IPS-20b (cell line): Measurements from ENCODE around the gene FABP2.
A peak's percentile ranks its signal among the peaks of the same experiment; 100 is the strongest.

ENCODE experiments used
- H3K27ac ChIP-seq: one replicate; pipeline ENCODE4 v1.5.1; 2013; ENCODE audit warnings: low read length
- H3K27me3 ChIP-seq: 2 replicates; pipeline ENCODE4 v1.6.1; 2013; ENCODE audit warnings: mild to moderate bottlenecking, low read length, inconsistent platforms; ENCODE audit not compliant: insufficient read depth
- H3K36me3 ChIP-seq: 2 replicates; pipeline ENCODE4 v1.6.1; 2013; ENCODE audit warnings: low read depth, mild to moderate bottlenecking, inconsistent platforms, low read length, moderate library complexity; ENCODE audit not compliant: insufficient read depth
- H3K4me1 ChIP-seq: 2 replicates; pipeline ENCODE4 v1.6.1; 2013; ENCODE audit warnings: mild to moderate bottlenecking, control low read depth, inconsistent platforms, low read length, moderate library complexity; ENCODE audit not compliant: insufficient read depth
- H3K4me3 ChIP-seq: 2 replicates; pipeline ENCODE4 v1.5.1; 2013; ENCODE audit warnings: mild to moderate bottlenecking, low read length, inconsistent platforms
- H3K9ac ChIP-seq: 2 replicates; pipeline ENCODE4 v1.6.1; 2013; ENCODE audit warnings: low read depth, mild to moderate bottlenecking, inconsistent platforms, low read length, moderate library complexity
- H3K9me3 ChIP-seq: 2 replicates; pipeline ENCODE4 v1.6.1; 2013; ENCODE audit warnings: mild to moderate bottlenecking, low read depth, low read length, inconsistent platforms; ENCODE audit not compliant: insufficient read depth

Gene FABP2

GRCh38 chr4:119304431-119304830, 17.5 kb downstream of the FABP2 start:
- H3K9ac ChIP-seq = no peak overlapping the region
- H3K27me3 ChIP-seq = no peaks in the 10 kb centered on the region
- H3K27ac ChIP-seq = no peak overlapping the region
- no peaks in the 10 kb centered on the region for H3K9me3 ChIP-seq
- H3K4me1 ChIP-seq = no peaks in the 10 kb centered on the region
- no peak overlapping the region for H3K4me3 ChIP-seq
- no peaks in the 10 kb centered on the region for H3K36me3 ChIP-seq

- H3K27me3 ChIP-seq = no peaks in the 10 kb centered on the region
- H3K36me3 ChIP-seq = no peaks in the 10 kb centered on the region
- H3K4me3 ChIP-seq = no peak overlapping the region
- no peak overlapping the region for H3K27ac ChIP-seq
- no peak overlapping the region for H3K9ac ChIP-seq
- no peaks in the 10 kb centered on the region for H3K9me3 ChIP-seq
- peaks cover 5% of the 10 kb centered on the region for H3K4me1 ChIP-seq
Measured at GRCh38 chr4:119303587-119304305, 18.2 kb downstream of the FABP2 start.

- Histone ChIP-seq H3K9me3 (no peaks in the 10 kb centered on the region), H3K4me3 (no peak overlapping the region)
Measured at GRCh38 chr4:119302073-119302832, 19.7 kb downstream of the FABP2 start.

GRCh38 chr4:119300101-119300978, 21.6 kb downstream of the FABP2 start:
- H3K4me1 ChIP-seq = peaks cover 9% of the 10 kb centered on the region
- H3K4me3 ChIP-seq = peak overlapping the region; percentile 100
- H3K27ac ChIP-seq = peak overlapping the region; percentile 94
- H3K9ac ChIP-seq = peak overlapping the region; percentile 98
- H3K36me3 ChIP-seq = peaks cover 27% of the 10 kb centered on the region
- H3K9me3 ChIP-seq = no peaks in the 10 kb centered on the region
- no peaks in the 10 kb centered on the region for H3K27me3 ChIP-seq

More at GRCh38 chr4:119302073-119302832, 19.7 kb downstream of the FABP2 start:
- Histone ChIP-seq H3K9ac (no peak overlapping the region), H3K27me3 (no peaks in the 10 kb centered on the region), H3K27ac (no peak overlapping the region), H3K36me3 (peaks cover 13% of the 10 kb centered on the region; the same call in 1 of the 2 replicates), H3K4me1 (peaks cover 6% of the 10 kb centered on the region)

- peak overlapping the region; percentile 94 for H3K27ac ChIP-seq
- peaks cover 28% of the 10 kb centered on the region for H3K36me3 ChIP-seq
- peaks cover 9% of the 10 kb centered on the region for H3K4me1 ChIP-seq
- peak overlapping the region; percentile 100 for H3K4me3 ChIP-seq
- peak overlapping the region; percentile 98 for H3K9ac ChIP-seq
- no peaks in the 10 kb centered on the region for H3K27me3 ChIP-seq
- H3K9me3 ChIP-seq = no peaks in the 10 kb centered on the region
Measured at GRCh38 chr4:119299741-119300100, 22.2 kb downstream of the FABP2 start.

GRCh38 chr4:119299260-119299671, 22.7 kb downstream of the FABP2 start:
- H3K4me1 ChIP-seq = peaks cover 9% of the 10 kb centered on the region
- no peak overlapping the region for H3K27ac ChIP-seq
- peak overlapping the region; percentile 100 for H3K4me3 ChIP-seq
- H3K27me3 ChIP-seq = no peaks in the 10 kb centered on the region
- peaks cover 28% of the 10 kb centered on the region for H3K36me3 ChIP-seq
- H3K9ac ChIP-seq = peak overlapping the region; percentile 98; the same call in 1 of the 2 replicates
- no peaks in the 10 kb centered on the region for H3K9me3 ChIP-seq

- Histone ChIP-seq H3K27ac (no peak overlapping the region), H3K9me3 (no peaks in the 10 kb centered on the region), H3K4me3 (no peak overlapping the region), H3K36me3 (peaks cover 37% of the 10 kb centered on the region), H3K9ac (no peak overlapping the region), H3K27me3 (no peaks in the 10 kb centered on the region), H3K4me1 (peaks cover 9% of the 10 kb centered on the region)
Measured at GRCh38 chr4:119297795-119298194, 24.1 kb downstream of the FABP2 start.

- Histone ChIP-seq H3K9me3 (no peaks in the 10 kb centered on the region), H3K27me3 (no peaks in the 10 kb centered on the region), H3K4me3 (no peak overlapping the region), H3K36me3 (peaks cover 45% of the 10 kb centered on the region), H3K4me1 (peaks cover 9% of the 10 kb centered on the region), H3K27ac (no peak overlapping the region), H3K9ac (no peak overlapping the region)
Measured at GRCh38 chr4:119296356-119296755, 25.6 kb downstream of the FABP2 start.

GRCh38 chr4:119290598-119290997, 31.3 kb downstream of the FABP2 start:
- no peaks in the 10 kb centered on the region for H3K4me1 ChIP-seq
- no peak overlapping the region for H3K4me3 ChIP-seq
- H3K27ac ChIP-seq = no peak overlapping the region
- no peaks in the 10 kb centered on the region for H3K9me3 ChIP-seq
- no peaks in the 10 kb centered on the region for H3K27me3 ChIP-seq
- H3K9ac ChIP-seq = no peak overlapping the region
- peaks cover 21% of the 10 kb centered on the region for H3K36me3 ChIP-seq

GRCh38 chr4:119289313-119289712, 32.6 kb downstream of the FABP2 start:
- Histone ChIP-seq H3K27ac (no peak overlapping the region), H3K4me3 (no peak overlapping the region), H3K9ac (no peak overlapping the region), H3K4me1 (no peaks in the 10 kb centered on the region), H3K27me3 (no peaks in the 10 kb centered on the region), H3K9me3 (no peaks in the 10 kb centered on the region), H3K36me3 (peaks cover 18% of the 10 kb centered on the region; the same call in 1 of the 2 replicates)

- no peak overlapping the region for H3K27ac ChIP-seq
- no peaks in the 10 kb centered on the region for H3K36me3 ChIP-seq
- H3K4me1 ChIP-seq = no peaks in the 10 kb centered on the region
- H3K9me3 ChIP-seq = no peaks in the 10 kb centered on the region
- H3K4me3 ChIP-seq = no peak overlapping the region
- no peaks in the 10 kb centered on the region for H3K27me3 ChIP-seq
- H3K9ac ChIP-seq = no peak overlapping the region
Measured at GRCh38 chr4:119286377-119287002, 35.4 kb downstream of the FABP2 start.
